H9 (cell line): Measurements from ENCODE around the gene NDUFS2. TPM values are rescaled to one million over a fixed set of nuclear protein-coding genes. Genes with fewer than 3 reads are reported as not detected.

Source experiments
- DNase-seq: peaks from one replicate; pipeline ENCODE4 v3.0.0-alpha.2; 2017
- H2AFZ ChIP-seq: one replicate; pipeline ENCODE4 v1.6.1; 2013; ENCODE audit warnings: mild to moderate bottlenecking, low read length, control low read depth, moderate library complexity
- H2AK5ac ChIP-seq: 2 replicates; pipeline ENCODE4 v1.6.1; 2013; ENCODE audit warnings: low read length, control low read depth, mixed read lengths; ENCODE audit not compliant: insufficient read length
- H2BK120ac ChIP-seq: one replicate; pipeline ENCODE4 v1.6.1; 2013; ENCODE audit warnings: low read depth, mild to moderate bottlenecking, low read length, control low read depth, inconsistent platforms; ENCODE audit not compliant: poor library complexity, severe bottlenecking
- H2BK12ac ChIP-seq: 2 replicates; pipeline ENCODE4 v1.6.1; 2013; ENCODE audit warnings: low read length, control low read depth, mixed read lengths, low read depth; ENCODE audit not compliant: insufficient read length
- H2BK15ac ChIP-seq: 2 replicates; pipeline ENCODE4 v1.6.1; 2013; ENCODE audit warnings: low read depth, low read length, control low read depth
- H2BK20ac ChIP-seq: one replicate; pipeline ENCODE4 v1.6.1; 2013; ENCODE audit warnings: low read depth, mild to moderate bottlenecking, low read length, control low read depth, inconsistent platforms; ENCODE audit not compliant: poor library complexity, severe bottlenecking
- H2BK5ac ChIP-seq: 2 replicates; pipeline ENCODE4 v1.6.1; 2013; ENCODE audit warnings: low read length, control low read depth, mixed read lengths; ENCODE audit not compliant: insufficient read length
- H3K14ac ChIP-seq: 2 replicates; pipeline ENCODE4 v1.6.1; 2013; ENCODE audit warnings: low read length, control low read depth; ENCODE audit not compliant: insufficient read depth
- H3K18ac ChIP-seq: 2 replicates; pipeline ENCODE4 v1.6.1; 2013; ENCODE audit warnings: low read depth, mild to moderate bottlenecking, mixed read lengths, low read length, control low read depth; ENCODE audit not compliant: insufficient read length
- H3K23ac ChIP-seq: 2 replicates; pipeline ENCODE4 v1.6.1; 2013; ENCODE audit warnings: low read length, control low read depth, mixed read lengths, low read depth; ENCODE audit not compliant: insufficient read length
- H3K23me2 ChIP-seq: 2 replicates; pipeline ENCODE4 v1.6.1; 2013; ENCODE audit warnings: low read depth, mild to moderate bottlenecking, mixed read lengths, low read length, control low read depth; ENCODE audit not compliant: insufficient read length, poor library complexity, severe bottlenecking
- H3K27ac ChIP-seq: 2 replicates; pipeline ENCODE4 v1.5.1; 2013; ENCODE audit warnings: low read length, control low read depth, mixed read lengths, low read depth; ENCODE audit not compliant: insufficient read length
- H3K27me3 ChIP-seq: 2 replicates; pipeline ENCODE4 v1.6.1; 2013; ENCODE audit warnings: low read length, control low read depth, inconsistent platforms; ENCODE audit not compliant: insufficient read depth
- H3K4ac ChIP-seq: 2 replicates; pipeline ENCODE4 v1.6.1; 2013; ENCODE audit warnings: low read depth, mild to moderate bottlenecking, control low read depth, inconsistent platforms, low read length, moderate library complexity
- H3K4me1 ChIP-seq: 2 replicates; pipeline ENCODE4 v1.6.1; 2013; ENCODE audit warnings: low read length, control low read depth, inconsistent platforms; ENCODE audit not compliant: insufficient read depth
- H3K4me2 ChIP-seq: 2 replicates; pipeline ENCODE4 v1.6.1; 2013; ENCODE audit warnings: low read length, control low read depth, mixed read lengths; ENCODE audit not compliant: insufficient read length, insufficient read depth
- H3K56ac ChIP-seq: 2 replicates; pipeline ENCODE4 v1.6.1; 2013; ENCODE audit warnings: low read depth, mild to moderate bottlenecking, mixed read lengths, low read length, control low read depth; ENCODE audit not compliant: insufficient read length
- H3K79me1 ChIP-seq: 2 replicates; pipeline ENCODE4 v1.6.1; 2013; ENCODE audit warnings: low read depth, mild to moderate bottlenecking, moderate library complexity, low read length, control low read depth, inconsistent platforms; ENCODE audit not compliant: insufficient read depth, poor library complexity, severe bottlenecking
- H3K79me2 ChIP-seq: 2 replicates; pipeline ENCODE4 v1.6.1; 2013; ENCODE audit warnings: low read length, control low read depth, inconsistent platforms; ENCODE audit not compliant: insufficient read depth
- H3K9ac ChIP-seq: 2 replicates; pipeline ENCODE4 v1.6.1; 2013; ENCODE audit warnings: low read length, control low read depth, mixed read lengths; ENCODE audit not compliant: insufficient read length; ENCODE audit errors: extremely low read depth
- H3K9me3 ChIP-seq: one replicate; pipeline ENCODE4 v1.6.1; 2013; ENCODE audit warnings: low read depth, low read length, inconsistent platforms; ENCODE audit not compliant: control insufficient read depth
- H3T11ph ChIP-seq: one replicate; pipeline ENCODE4 v1.6.1; 2013; ENCODE audit warnings: mild to moderate bottlenecking, low read length, control low read depth, inconsistent platforms
- H4K20me1 ChIP-seq: one replicate; pipeline ENCODE4 v1.6.1; 2013; ENCODE audit not compliant: control insufficient read depth, insufficient read length, insufficient read depth
- H4K5ac ChIP-seq: 2 replicates; pipeline ENCODE4 v1.6.1; 2013; ENCODE audit warnings: low read depth, mild to moderate bottlenecking, mixed read lengths, low read length, control low read depth; ENCODE audit not compliant: insufficient read length
- H4K8ac ChIP-seq: replicated peaks from 2 replicates; pipeline ENCODE4 v1.6.1; 2013; ENCODE audit warnings: low read length, control low read depth, mixed read lengths, low read depth; ENCODE audit not compliant: insufficient read length
- H4K91ac ChIP-seq: 2 replicates; pipeline ENCODE4 v1.6.1; 2013; ENCODE audit warnings: low read depth, mild to moderate bottlenecking, moderate library complexity, mixed read lengths, low read length, control low read depth; ENCODE audit not compliant: insufficient read length
- H3K27ac Mint-ChIP-seq, 3 experiments: 2 replicates in 2 of 3; 3 replicates in 1 of 3; pipeline ENCODE4 v1.8.0; 2020 to 2021; ENCODE audit warnings: mixed read lengths in 3 of 3, mild to moderate bottlenecking in 1 of 3, moderate library complexity in 1 of 3
- H3K27me3 Mint-ChIP-seq: 2 replicates; pipeline ENCODE4 v1.8.0; 2021; ENCODE audit warnings: low read depth, mild to moderate bottlenecking, moderate library complexity, mixed read lengths
- H3K36me3 Mint-ChIP-seq, 3 experiments: 2 replicates in 2 of 3; 3 replicates in 1 of 3; pipeline ENCODE4 v1.8.0; 2020 to 2021; ENCODE audit warnings: low read depth in 3 of 3, mixed read lengths in 3 of 3; ENCODE audit not compliant: insufficient read depth in 1 of 3
- H3K4me1 Mint-ChIP-seq, 2 experiments: 2 replicates each; pipeline ENCODE4 v1.8.0; 2020; ENCODE audit warnings: mixed read lengths in 2 of 2
- H3K4me3 Mint-ChIP-seq, 2 experiments: 2 replicates in 1 of 2; 3 replicates in 1 of 2; pipeline ENCODE4 v1.8.0; 2020 to 2021; ENCODE audit warnings: mild to moderate bottlenecking in 2 of 2, mixed read lengths in 2 of 2, moderate library complexity in 1 of 2
- H3K9me3 Mint-ChIP-seq, 2 experiments: 2 replicates in 1 of 2; 3 replicates in 1 of 2; pipeline ENCODE4 v1.8.0; 2020; ENCODE audit warnings: mild to moderate bottlenecking in 2 of 2, mixed read lengths in 2 of 2, moderate library complexity in 1 of 2
- WGBS: extraction: QIAGEN DNeasy Blood & Tissue Kit; methylation state at CpG from one replicate; pipeline ENCODE4 v1.1.7; 2013; ENCODE audit warnings: missing lambda C conversion rate, low lambda C conversion rate, mixed read lengths; ENCODE audit not compliant: insufficient read length; ENCODE audit errors: extremely low coverage; 5-methylcytosine and 5-hydroxymethylcytosine counted together
- total RNA-seq: library from RNA; stranded (reverse); gene quantifications from 2 replicates; pipeline ENCODE4 v1.2.1, GENCODE V29; 2021
- TF ChIP-seq, protein P1 (sequence below): fragments of 200-600 bp; sonication (generic); conservative IDR thresholded peaks from 3 replicates; pipeline ENCODE4 v1.8.0; 2021; ENCODE audit warnings: antibody characterized with exemption, mild to moderate bottlenecking

Gene NDUFS2
- total RNA-seq, 1 experiment from 2014 or later, result 84.5 TPM

DNA sequence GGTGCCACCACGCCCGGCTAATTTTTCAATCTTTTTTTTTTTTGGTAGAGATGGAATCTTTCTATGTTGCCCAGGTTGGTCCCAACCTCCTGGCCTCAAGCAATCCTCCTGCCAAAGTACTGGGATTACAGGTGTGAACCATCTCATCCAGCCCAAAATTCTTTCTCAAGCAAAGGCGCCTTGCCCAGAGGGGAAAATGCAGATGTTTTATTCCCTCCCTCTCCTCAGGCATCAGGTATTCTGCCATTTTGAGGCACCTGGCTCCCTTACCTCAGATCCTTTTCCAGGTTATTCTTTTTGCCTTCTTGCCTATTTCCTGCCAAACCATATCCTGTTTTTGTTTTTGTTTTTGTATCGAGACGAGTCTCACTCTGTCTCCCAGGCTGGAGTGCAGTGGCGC, 13.8 kb upstream of the NDUFS2 start:
- H3K27me3 ChIP-seq, result no peaks in the 10 kb centered on the region
- peaks cover 3% of the 10 kb centered on the region for H4K20me1 ChIP-seq
- no peak overlapping the region for H3K23ac ChIP-seq
- H3K18ac ChIP-seq, result no peak overlapping the region
- no peaks in the 10 kb centered on the region for H3K79me1 ChIP-seq
- H3K4me1 Mint-ChIP-seq, result peaks cover 7 to 12% of the 10 kb centered on the region in 2 experiments
- H3K79me2 ChIP-seq, result no peaks in the 10 kb centered on the region
- H3K4me1 ChIP-seq, result no peaks in the 10 kb centered on the region
- no peak overlapping the region for H2BK12ac ChIP-seq
- H4K5ac ChIP-seq, result no peak overlapping the region
- H3K9me3 ChIP-seq, result no peaks in the 10 kb centered on the region
- no peak overlapping the region; a peak in 1 of 7 replicates for H3K27ac Mint-ChIP-seq
- no peaks in the 10 kb centered on the region for H3K9me3 Mint-ChIP-seq
- TF ChIP-seq, protein P1, sequence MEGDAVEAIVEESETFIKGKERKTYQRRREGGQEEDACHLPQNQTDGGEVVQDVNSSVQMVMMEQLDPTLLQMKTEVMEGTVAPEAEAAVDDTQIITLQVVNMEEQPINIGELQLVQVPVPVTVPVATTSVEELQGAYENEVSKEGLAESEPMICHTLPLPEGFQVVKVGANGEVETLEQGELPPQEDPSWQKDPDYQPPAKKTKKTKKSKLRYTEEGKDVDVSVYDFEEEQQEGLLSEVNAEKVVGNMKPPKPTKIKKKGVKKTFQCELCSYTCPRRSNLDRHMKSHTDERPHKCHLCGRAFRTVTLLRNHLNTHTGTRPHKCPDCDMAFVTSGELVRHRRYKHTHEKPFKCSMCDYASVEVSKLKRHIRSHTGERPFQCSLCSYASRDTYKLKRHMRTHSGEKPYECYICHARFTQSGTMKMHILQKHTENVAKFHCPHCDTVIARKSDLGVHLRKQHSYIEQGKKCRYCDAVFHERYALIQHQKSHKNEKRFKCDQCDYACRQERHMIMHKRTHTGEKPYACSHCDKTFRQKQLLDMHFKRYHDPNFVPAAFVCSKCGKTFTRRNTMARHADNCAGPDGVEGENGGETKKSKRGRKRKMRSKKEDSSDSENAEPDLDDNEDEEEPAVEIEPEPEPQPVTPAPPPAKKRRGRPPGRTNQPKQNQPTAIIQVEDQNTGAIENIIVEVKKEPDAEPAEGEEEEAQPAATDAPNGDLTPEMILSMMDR, result no peak
- H3K4ac ChIP-seq, result no peak overlapping the region
- no peak overlapping the region for H2BK120ac ChIP-seq
- no peak overlapping the region for H3K14ac ChIP-seq
- no peak overlapping the region for H4K8ac ChIP-seq
- no CpG with 5 or more reads among the region's 6 CpGs for WGBS
- H3K36me3 Mint-ChIP-seq, result peaks cover 0 to 17% (median 10%) of the 10 kb centered on the region in 3 experiments; a peak in 4 of 7 replicates
- H3K56ac ChIP-seq, result no peak overlapping the region
- no peaks in the 10 kb centered on the region for H3K27me3 Mint-ChIP-seq
- no peaks in the 10 kb centered on the region for H3K23me2 ChIP-seq
- no peak overlapping the region for H2BK20ac ChIP-seq
- no peak overlapping the region for H3T11ph ChIP-seq
- no peak for DNase-seq
- no peak overlapping the region for H3K27ac ChIP-seq
- H2BK5ac ChIP-seq, result no peak overlapping the region
- no peak overlapping the region; a peak in 1 of 5 replicates for H3K4me3 Mint-ChIP-seq
- no peak overlapping the region for H4K91ac ChIP-seq
- no peak overlapping the region for H2AK5ac ChIP-seq
- no peak overlapping the region for H2AFZ ChIP-seq
- no peak overlapping the region for H3K4me2 ChIP-seq
- no peak overlapping the region for H3K9ac ChIP-seq
- no peak overlapping the region for H2BK15ac ChIP-seq
